ENCODE results near the gene PBX3. TPM values are rescaled to one million over a fixed set of nuclear protein-coding genes. Genes with fewer than 3 reads are reported as not detected.

The PBX3 gene
- total RNA-seq, 1 experiment from 2014 or later: 46.0 TPM

- no CpG with 5 or more reads among the region's 2 CpGs for WGBS (ENCODE audit: extremely low coverage, insufficient read length, low lambda C conversion rate)
- no peak overlapping the region for H3K9ac ChIP-seq (ENCODE audit: extremely low read depth, insufficient read length, low read length)
- no peak overlapping the region for H3T11ph ChIP-seq (ENCODE audit: low read length)
- H4K5ac ChIP-seq (ENCODE audit: insufficient read length, low read depth, low read length): no peak overlapping the region
- H3K79me2 ChIP-seq (ENCODE audit: insufficient read depth, low read length): no peaks in the 10 kb centered on the region
- Mint-ChIP-seq H3K4me3 (no peak overlapping the region), H3K4me1 (peaks cover 16 to 22% of the 10 kb centered on the region in 2 experiments), H3K9me3 (no peaks in the 10 kb centered on the region), H3K36me3 (ENCODE audit: insufficient read depth in 1 of 3, low read depth in 3 of 3) (peaks cover 0 to 14% (median 9%) of the 10 kb centered on the region in 3 experiments; a peak in 5 of 7 replicates), H3K27me3 (ENCODE audit: low read depth) (no peaks in the 10 kb centered on the region), H3K27ac (no peak overlapping the region; a peak in 1 of 7 replicates)
- no peaks in the 10 kb centered on the region for H4K20me1 ChIP-seq (ENCODE audit: control insufficient read depth, insufficient read depth, insufficient read length)
- no peaks in the 10 kb centered on the region for H3K27me3 ChIP-seq (ENCODE audit: insufficient read depth, low read length)
- H2AK5ac ChIP-seq (ENCODE audit: insufficient read length, low read length): no peak overlapping the region
- TF ChIP-seq CTCF (conservative IDR thresholded peaks at IDR 0.05): no peak
- H3K4me2 ChIP-seq (ENCODE audit: insufficient read depth, insufficient read length, low read length): no peak overlapping the region
- H3K56ac ChIP-seq (ENCODE audit: insufficient read length, low read depth, low read length): no peak overlapping the region
- no peak overlapping the region for H3K27ac ChIP-seq (ENCODE audit: insufficient read length, low read depth, low read length)
- H2BK15ac ChIP-seq (ENCODE audit: low read depth, low read length): no peak overlapping the region
- no peak overlapping the region for H3K14ac ChIP-seq (ENCODE audit: insufficient read depth, low read length)
- no peaks in the 10 kb centered on the region for H3K79me1 ChIP-seq (ENCODE audit: insufficient read depth, low read depth, low read length, poor library complexity, severe bottlenecking)
- no peak overlapping the region for H3K18ac ChIP-seq (ENCODE audit: insufficient read length, low read depth, low read length)
- H2BK120ac ChIP-seq (ENCODE audit: low read depth, low read length, poor library complexity, severe bottlenecking): no peak overlapping the region
- no peak overlapping the region for H2BK5ac ChIP-seq (ENCODE audit: insufficient read length, low read length)
- no peak overlapping the region for H3K4ac ChIP-seq (ENCODE audit: low read depth, low read length)
- H2AFZ ChIP-seq (ENCODE audit: low read length): no peak overlapping the region
- H3K4me1 ChIP-seq (ENCODE audit: insufficient read depth, low read length): peaks cover 2% of the 10 kb centered on the region; the same call in 1 of the 2 replicates
- H4K91ac ChIP-seq (ENCODE audit: insufficient read length, low read depth, low read length): no peak overlapping the region
- H3K9me3 ChIP-seq (ENCODE audit: control insufficient read depth, low read depth, low read length): no peaks in the 10 kb centered on the region
- DNase-seq: no peak
- H3K23me2 ChIP-seq (ENCODE audit: insufficient read length, low read depth, low read length, poor library complexity, severe bottlenecking): no peaks in the 10 kb centered on the region
- H4K8ac ChIP-seq (replicated peaks; ENCODE audit: insufficient read length, low read depth, low read length): no peak overlapping the region
- H2BK20ac ChIP-seq (ENCODE audit: low read depth, low read length, poor library complexity, severe bottlenecking): no peak overlapping the region
- H2BK12ac ChIP-seq (ENCODE audit: insufficient read length, low read depth, low read length): no peak overlapping the region
- no peak overlapping the region for H3K23ac ChIP-seq (ENCODE audit: insufficient read length, low read depth, low read length)
These were observed 182.7 kb downstream of the PBX3 start for GRCh38 chr9:125929846-125930245.
